ENCODE data around the gene KRTAP10-12. TPM values are rescaled to one million over a fixed set of nuclear protein-coding genes. Genes with fewer than 3 reads are reported as not detected.

KRTAP10-12 gene
- total RNA-seq, 1 experiment from 2014 or later = not detected

DNA sequence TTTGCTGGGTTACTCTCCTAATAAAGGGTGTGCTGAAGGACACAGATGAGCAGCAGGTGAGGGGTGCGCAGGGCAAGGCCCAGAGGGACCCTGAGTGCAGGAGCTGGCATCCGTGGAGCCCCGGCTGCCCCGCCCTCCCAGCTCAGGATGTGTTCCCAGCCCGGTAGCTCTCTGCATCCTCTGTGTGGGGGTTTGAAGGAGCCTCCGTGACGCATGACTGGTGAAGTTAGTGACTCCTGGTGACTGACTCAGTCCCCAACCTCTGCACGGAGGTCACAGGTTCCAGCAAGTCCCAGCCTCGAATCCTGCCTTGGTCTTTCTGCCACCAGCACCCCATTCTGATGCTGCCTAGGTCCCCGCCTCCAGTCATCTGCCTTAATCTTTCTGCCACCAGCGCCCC, 36.0 kb downstream of the KRTAP10-12 start (continued):
- TF ChIP-seq TEAD4 (CRISPR knock-in tag; IDR thresholded peaks at IDR 0.05) (no peak), OVOL2 (CRISPR knock-in tag; IDR thresholded peaks at IDR 0.05; ENCODE audit: borderline replicate concordance) (no peak), ELF4 (CRISPR knock-in tag; IDR thresholded peaks at IDR 0.05; ENCODE audit: low read depth) (no peak)
- TF ChIP-seq, protein P1, sequence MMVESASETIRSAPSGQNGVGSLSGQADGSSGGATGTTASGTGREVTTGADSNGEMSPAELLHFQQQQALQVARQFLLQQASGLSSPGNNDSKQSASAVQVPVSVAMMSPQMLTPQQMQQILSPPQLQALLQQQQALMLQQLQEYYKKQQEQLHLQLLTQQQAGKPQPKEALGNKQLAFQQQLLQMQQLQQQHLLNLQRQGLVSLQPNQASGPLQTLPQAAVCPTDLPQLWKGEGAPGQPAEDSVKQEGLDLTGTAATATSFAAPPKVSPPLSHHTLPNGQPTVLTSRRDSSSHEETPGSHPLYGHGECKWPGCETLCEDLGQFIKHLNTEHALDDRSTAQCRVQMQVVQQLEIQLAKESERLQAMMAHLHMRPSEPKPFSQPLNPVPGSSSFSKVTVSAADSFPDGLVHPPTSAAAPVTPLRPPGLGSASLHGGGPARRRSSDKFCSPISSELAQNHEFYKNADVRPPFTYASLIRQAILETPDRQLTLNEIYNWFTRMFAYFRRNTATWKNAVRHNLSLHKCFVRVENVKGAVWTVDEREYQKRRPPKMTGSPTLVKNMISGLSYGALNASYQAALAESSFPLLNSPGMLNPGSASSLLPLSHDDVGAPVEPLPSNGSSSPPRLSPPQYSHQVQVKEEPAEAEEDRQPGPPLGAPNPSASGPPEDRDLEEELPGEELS (CRISPR knock-in tag; IDR thresholded peaks at IDR 0.05) = no peak
- TF ChIP-seq, protein P2, sequence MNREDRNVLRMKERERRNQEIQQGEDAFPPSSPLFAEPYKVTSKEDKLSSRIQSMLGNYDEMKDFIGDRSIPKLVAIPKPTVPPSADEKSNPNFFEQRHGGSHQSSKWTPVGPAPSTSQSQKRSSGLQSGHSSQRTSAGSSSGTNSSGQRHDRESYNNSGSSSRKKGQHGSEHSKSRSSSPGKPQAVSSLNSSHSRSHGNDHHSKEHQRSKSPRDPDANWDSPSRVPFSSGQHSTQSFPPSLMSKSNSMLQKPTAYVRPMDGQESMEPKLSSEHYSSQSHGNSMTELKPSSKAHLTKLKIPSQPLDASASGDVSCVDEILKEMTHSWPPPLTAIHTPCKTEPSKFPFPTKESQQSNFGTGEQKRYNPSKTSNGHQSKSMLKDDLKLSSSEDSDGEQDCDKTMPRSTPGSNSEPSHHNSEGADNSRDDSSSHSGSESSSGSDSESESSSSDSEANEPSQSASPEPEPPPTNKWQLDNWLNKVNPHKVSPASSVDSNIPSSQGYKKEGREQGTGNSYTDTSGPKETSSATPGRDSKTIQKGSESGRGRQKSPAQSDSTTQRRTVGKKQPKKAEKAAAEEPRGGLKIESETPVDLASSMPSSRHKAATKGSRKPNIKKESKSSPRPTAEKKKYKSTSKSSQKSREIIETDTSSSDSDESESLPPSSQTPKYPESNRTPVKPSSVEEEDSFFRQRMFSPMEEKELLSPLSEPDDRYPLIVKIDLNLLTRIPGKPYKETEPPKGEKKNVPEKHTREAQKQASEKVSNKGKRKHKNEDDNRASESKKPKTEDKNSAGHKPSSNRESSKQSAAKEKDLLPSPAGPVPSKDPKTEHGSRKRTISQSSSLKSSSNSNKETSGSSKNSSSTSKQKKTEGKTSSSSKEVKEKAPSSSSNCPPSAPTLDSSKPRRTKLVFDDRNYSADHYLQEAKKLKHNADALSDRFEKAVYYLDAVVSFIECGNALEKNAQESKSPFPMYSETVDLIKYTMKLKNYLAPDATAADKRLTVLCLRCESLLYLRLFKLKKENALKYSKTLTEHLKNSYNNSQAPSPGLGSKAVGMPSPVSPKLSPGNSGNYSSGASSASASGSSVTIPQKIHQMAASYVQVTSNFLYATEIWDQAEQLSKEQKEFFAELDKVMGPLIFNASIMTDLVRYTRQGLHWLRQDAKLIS (CRISPR knock-in tag; IDR thresholded peaks at IDR 0.05; ENCODE audit: borderline replicate concordance) = no peak
- TF ChIP-seq, protein P3, sequence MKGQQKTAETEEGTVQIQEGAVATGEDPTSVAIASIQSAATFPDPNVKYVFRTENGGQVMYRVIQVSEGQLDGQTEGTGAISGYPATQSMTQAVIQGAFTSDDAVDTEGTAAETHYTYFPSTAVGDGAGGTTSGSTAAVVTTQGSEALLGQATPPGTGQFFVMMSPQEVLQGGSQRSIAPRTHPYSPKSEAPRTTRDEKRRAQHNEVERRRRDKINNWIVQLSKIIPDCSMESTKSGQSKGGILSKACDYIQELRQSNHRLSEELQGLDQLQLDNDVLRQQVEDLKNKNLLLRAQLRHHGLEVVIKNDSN (CRISPR knock-in tag; IDR thresholded peaks at IDR 0.05) = no peak

DNA sequence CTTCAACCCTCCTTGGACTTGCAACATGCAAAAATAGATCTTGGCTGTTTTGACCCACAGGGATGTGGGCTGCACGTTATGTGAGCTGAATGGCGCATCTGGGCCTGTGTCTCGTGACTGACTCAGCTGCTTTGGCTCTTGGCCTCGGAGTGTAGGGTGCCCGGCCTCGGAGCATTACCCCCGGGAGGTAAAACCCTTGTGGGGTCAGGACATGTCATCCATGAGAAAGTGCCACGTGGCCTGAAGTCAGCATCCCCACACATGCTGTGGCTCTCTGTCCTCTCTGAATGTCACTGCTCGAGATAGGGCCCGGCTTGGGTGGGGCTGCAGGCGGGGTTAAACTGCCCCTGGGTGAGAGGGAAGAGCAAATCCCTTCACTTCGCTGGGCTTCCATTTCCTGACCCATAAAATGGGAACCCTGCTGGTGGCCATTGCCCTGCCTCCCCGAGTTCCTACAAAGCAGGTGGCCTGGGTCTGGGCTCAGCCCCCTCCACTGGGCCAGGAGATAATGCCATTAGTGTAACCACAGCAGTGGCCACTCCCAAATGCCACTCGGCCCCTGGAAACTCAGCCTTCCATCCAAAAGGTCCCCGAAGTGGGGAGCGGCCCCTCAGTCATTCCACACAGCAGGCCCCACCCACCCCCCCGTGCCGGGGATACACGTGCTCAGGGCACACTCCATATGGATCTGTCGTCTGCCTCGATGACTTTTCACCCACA, 37.2 kb downstream of the KRTAP10-12 start:
- ChIA-PET CTCF (no interaction called here), POLR2A (interaction anchor here (0.6 kb wide), 1 partner anchor 164 kb away, joined by 3 read pairs; no protein-coding TSS in a partner anchor)
- Mint-ChIP-seq H3K36me3 (peaks cover 30% of the 10 kb centered on the region), H3K4me3 (no peak overlapping the region), H3K9me3 (peaks cover 36% of the 10 kb centered on the region), H3K4me1 (peaks cover 16% of the 10 kb centered on the region), H3K27me3 (ENCODE audit: low read depth) (peaks cover 13% of the 10 kb centered on the region), H3K27ac (no peak overlapping the region; the same call in 1 of the 2 replicates)
- TF ChIP-seq HMGA2 (CRISPR knock-in tag; IDR thresholded peaks at IDR 0.05) (no peak), ZNF671 (CRISPR knock-in tag; IDR thresholded peaks at IDR 0.05) (no peak)
- TF ChIP-seq, protein P2 (CRISPR knock-in tag; IDR thresholded peaks at IDR 0.05; ENCODE audit: borderline replicate concordance) = no peak
- no peak for DNase-seq (ENCODE audit: low spot score)
- ATAC-seq = no peak

DNA sequence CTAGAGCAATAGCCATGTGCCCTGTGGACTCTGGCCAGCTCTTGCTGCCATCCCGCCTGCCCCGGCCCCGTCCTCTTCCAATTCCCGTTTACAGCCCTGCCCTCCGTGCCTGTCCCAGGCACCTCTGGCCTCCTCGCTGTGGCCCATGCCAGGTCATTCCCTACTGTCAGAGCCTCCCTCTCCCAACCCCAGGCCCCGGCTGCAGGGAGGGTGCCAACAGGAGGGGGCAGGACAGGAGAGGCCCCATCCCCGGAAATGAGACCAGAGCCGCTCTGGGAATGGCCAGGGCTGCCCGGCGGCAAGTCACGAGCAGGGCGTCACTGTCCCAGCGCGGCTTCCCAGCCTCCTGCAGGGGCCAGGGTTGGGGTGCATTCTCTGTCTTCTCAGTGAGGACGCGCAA, 37.9 kb downstream of the KRTAP10-12 start:
- Mint-ChIP-seq H3K27me3 (ENCODE audit: low read depth) (peaks cover 20% of the 10 kb centered on the region), H3K9me3 (peaks cover 43% of the 10 kb centered on the region), H3K36me3 (peaks cover 37% of the 10 kb centered on the region), H3K4me1 (peaks cover 21% of the 10 kb centered on the region), H3K27ac (no peak overlapping the region), H3K4me3 (no peak overlapping the region)
- ATAC-seq (no peak), DNase-seq (ENCODE audit: low spot score) (no peak)
- CTCF ChIA-PET = interaction anchor here (1.0 kb wide), 1 partner anchor 59 kb away, joined by 3 read pairs; no protein-coding TSS in a partner anchor
- POLR2A ChIA-PET = no interaction called here
- TF ChIP-seq, protein P4, sequence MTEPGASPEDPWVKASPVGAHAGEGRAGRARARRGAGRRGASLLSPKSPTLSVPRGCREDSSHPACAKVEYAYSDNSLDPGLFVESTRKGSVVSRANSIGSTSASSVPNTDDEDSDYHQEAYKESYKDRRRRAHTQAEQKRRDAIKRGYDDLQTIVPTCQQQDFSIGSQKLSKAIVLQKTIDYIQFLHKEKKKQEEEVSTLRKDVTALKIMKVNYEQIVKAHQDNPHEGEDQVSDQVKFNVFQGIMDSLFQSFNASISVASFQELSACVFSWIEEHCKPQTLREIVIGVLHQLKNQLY (CRISPR knock-in tag; IDR thresholded peaks at IDR 0.05) = no peak
- no peak for TF ChIP-seq JUN (CRISPR knock-in tag; IDR thresholded peaks at IDR 0.05)
- TF ChIP-seq NR1H2 (CRISPR knock-in tag; IDR thresholded peaks at IDR 0.05) = no peak
- TF ChIP-seq NFATC4 (CRISPR knock-in tag; IDR thresholded peaks at IDR 0.05) = no peak
- TF ChIP-seq RORB (CRISPR knock-in tag; IDR thresholded peaks at IDR 0.05) = no peak
- TF ChIP-seq PRRX2 (CRISPR knock-in tag; IDR thresholded peaks at IDR 0.05) = no peak
- no peak for TF ChIP-seq ZNF232 (CRISPR knock-in tag; IDR thresholded peaks at IDR 0.05)
- no peak for TF ChIP-seq ELF4 (CRISPR knock-in tag; IDR thresholded peaks at IDR 0.05; ENCODE audit: low read depth)
- no peak for TF ChIP-seq SMAD4 (CRISPR knock-in tag; IDR thresholded peaks at IDR 0.05)
- TF ChIP-seq, protein P5, sequence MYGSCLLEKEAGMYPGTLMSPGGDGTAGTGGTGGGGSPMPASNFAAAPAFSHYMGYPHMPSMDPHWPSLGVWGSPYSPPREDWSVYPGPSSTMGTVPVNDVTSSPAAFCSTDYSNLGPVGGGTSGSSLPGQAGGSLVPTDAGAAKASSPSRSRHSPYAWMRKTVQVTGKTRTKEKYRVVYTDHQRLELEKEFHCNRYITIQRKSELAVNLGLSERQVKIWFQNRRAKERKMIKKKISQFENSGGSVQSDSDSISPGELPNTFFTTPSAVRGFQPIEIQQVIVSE (CRISPR knock-in tag; IDR thresholded peaks at IDR 0.05; ENCODE audit: borderline replicate concordance) = no peak
